Osteoblast (primary cell): Measurements from ENCODE around the gene KRTAP10-4. TPM values are rescaled to one million over a fixed set of nuclear protein-coding genes. Genes with fewer than 3 reads are reported as not detected.

Experiments used
- DNase-seq: peaks from one replicate; pipeline ENCODE4 v3.0.0; 2011; ENCODE audit warnings: low spot score, mixed read lengths; ENCODE audit not compliant: insufficient read length; ENCODE audit errors: missing footprints
- H2AFZ ChIP-seq: 2 replicates; pipeline ENCODE4 v1.6.0; 2011; ENCODE audit warnings: mild to moderate bottlenecking, low read length
- H3K27ac ChIP-seq: 2 replicates; pipeline ENCODE4 v1.5.1; 2011; ENCODE audit warnings: mild to moderate bottlenecking, low read depth, low read length, moderate library complexity
- H3K27me3 ChIP-seq: 2 replicates; pipeline ENCODE4 v1.6.0; 2012; ENCODE audit warnings: mild to moderate bottlenecking, control low read depth, inconsistent platforms, low read length, moderate library complexity; ENCODE audit not compliant: insufficient read depth
- H3K36me3 ChIP-seq: 2 replicates; pipeline ENCODE4 v1.5.1; 2011; ENCODE audit warnings: mild to moderate bottlenecking, low read length, control low read depth, moderate library complexity; ENCODE audit not compliant: insufficient read depth
- H3K4me1 ChIP-seq: 2 replicates; pipeline ENCODE4 v1.5.1; 2011; ENCODE audit warnings: mild to moderate bottlenecking, low read length, control low read depth, moderate library complexity; ENCODE audit not compliant: insufficient read depth
- H3K4me2 ChIP-seq: 2 replicates; pipeline ENCODE4 v1.6.0; 2011; ENCODE audit warnings: mild to moderate bottlenecking, low read length; ENCODE audit not compliant: insufficient read depth
- H3K4me3 ChIP-seq: fragments of 200-600 bp; sonication (generic); 3 replicates; pipeline ENCODE4 v1.5.1; 2012; ENCODE audit warnings: mild to moderate bottlenecking, low read length, inconsistent platforms; ENCODE audit not compliant: insufficient read depth
- H3K79me2 ChIP-seq: 2 replicates; pipeline ENCODE4 v1.6.0; 2012; ENCODE audit warnings: mild to moderate bottlenecking, low read length, control low read depth, inconsistent platforms; ENCODE audit not compliant: insufficient read depth
- H3K9me3 ChIP-seq: 2 replicates; pipeline ENCODE4 v1.5.1; 2011; ENCODE audit warnings: low read depth, low read length, control low read depth
- H4K20me1 ChIP-seq: 2 replicates; pipeline ENCODE4 v1.6.0; 2012; ENCODE audit warnings: mild to moderate bottlenecking, low read length, control low read depth; ENCODE audit not compliant: insufficient read depth
- CTCF ChIP-seq: IDR thresholded peaks from 2 replicates; pipeline ENCODE4 v1.5.1; 2011; ENCODE audit warnings: mild to moderate bottlenecking, low read depth, low read length, moderate library complexity; ENCODE audit errors: extremely low read depth
- total RNA-seq: library from RNA; depleted of rRNA; stranded (reverse); fragments of >200 nt; gene quantifications from 2 replicates; pipeline ENCODE4 v1.2.3, GENCODE V29; 2012

KRTAP10-4 gene
- total RNA-seq, 1 donor: not detected

DNA sequence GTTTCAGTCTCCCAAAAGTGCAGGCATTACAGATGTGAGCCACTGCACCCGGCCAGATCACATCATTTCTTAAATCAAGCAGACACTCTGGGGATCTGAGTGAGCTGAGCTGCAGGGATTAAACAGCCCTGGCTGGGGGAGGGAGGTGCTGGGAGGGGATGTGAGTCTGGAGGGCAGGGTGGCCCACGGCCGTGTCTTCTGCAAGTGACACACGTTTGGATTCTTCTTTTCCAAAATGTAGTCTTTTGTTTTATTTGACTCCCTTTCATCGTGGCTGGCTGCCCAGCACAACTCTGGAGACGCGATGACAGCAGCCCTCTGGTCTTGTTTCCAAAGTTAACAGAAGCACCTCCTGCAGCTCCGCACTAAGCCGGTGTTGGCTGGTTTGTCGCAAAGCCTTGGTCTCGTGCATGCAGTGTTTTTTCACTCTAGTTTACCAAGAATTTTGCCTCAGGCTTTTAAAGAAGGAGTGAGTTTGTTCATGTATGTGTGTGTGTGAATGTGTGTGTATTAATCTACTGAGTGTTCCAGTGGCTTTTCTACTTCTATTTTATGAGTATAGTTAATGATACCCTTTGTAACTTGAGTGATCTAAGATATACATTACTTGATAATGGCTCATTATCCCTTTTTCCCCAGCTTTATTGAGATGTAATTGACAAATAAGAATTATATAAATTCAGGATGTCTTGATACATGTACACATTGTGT lies 9.7 kb downstream of the KRTAP10-4 start:
- Histone ChIP-seq H2AFZ (no peak overlapping the region), H4K20me1 (no peaks in the 10 kb centered on the region), H3K4me1 (no peaks in the 10 kb centered on the region), H3K36me3 (no peaks in the 10 kb centered on the region), H3K9me3 (no peaks in the 10 kb centered on the region), H3K27ac (no peak overlapping the region), H3K4me3 (no peak overlapping the region), H3K79me2 (no peaks in the 10 kb centered on the region), H3K27me3 (no peaks in the 10 kb centered on the region), H3K4me2 (no peak overlapping the region)
- no peak for DNase-seq
- TF ChIP-seq CTCF: no peak

- Histone ChIP-seq H3K27ac (no peak overlapping the region), H3K4me3 (no peak overlapping the region), H2AFZ (no peak overlapping the region), H3K4me2 (no peak overlapping the region), H4K20me1 (no peaks in the 10 kb centered on the region), H3K27me3 (no peaks in the 10 kb centered on the region), H3K4me1 (no peaks in the 10 kb centered on the region), H3K79me2 (no peaks in the 10 kb centered on the region), H3K36me3 (no peaks in the 10 kb centered on the region), H3K9me3 (no peaks in the 10 kb centered on the region)
- DNase-seq: no peak
- no peak for TF ChIP-seq CTCF
These were observed 10.2 kb downstream of the KRTAP10-4 start for GRCh38 chr21:44583800-44584147.

GRCh38 chr21:44585892-44586291 lies 12.4 kb downstream of the KRTAP10-4 start:
- Histone ChIP-seq H3K4me2 (no peak overlapping the region), H3K4me3 (no peak overlapping the region), H3K27me3 (no peaks in the 10 kb centered on the region), H3K36me3 (no peaks in the 10 kb centered on the region), H4K20me1 (no peaks in the 10 kb centered on the region), H3K9me3 (no peaks in the 10 kb centered on the region), H3K27ac (no peak overlapping the region), H3K79me2 (no peaks in the 10 kb centered on the region), H3K4me1 (no peaks in the 10 kb centered on the region), H2AFZ (no peak overlapping the region)
- no peak for DNase-seq
- no peak for TF ChIP-seq CTCF

- H3K79me2 ChIP-seq: no peaks in the 10 kb centered on the region
- no peak overlapping the region for H2AFZ ChIP-seq
- no peaks in the 10 kb centered on the region for H3K9me3 ChIP-seq
- H3K27me3 ChIP-seq: peaks cover 18% of the 10 kb centered on the region
- H3K4me3 ChIP-seq: no peak overlapping the region
- no peak for TF ChIP-seq CTCF
- no peak for DNase-seq
- H3K36me3 ChIP-seq: no peaks in the 10 kb centered on the region
- H3K4me1 ChIP-seq: no peaks in the 10 kb centered on the region
- H4K20me1 ChIP-seq: no peaks in the 10 kb centered on the region
- H3K27ac ChIP-seq: no peak overlapping the region
- no peak overlapping the region for H3K4me2 ChIP-seq
These were observed 15.6 kb downstream of the KRTAP10-4 start for GRCh38 chr21:44589094-44589493.
